Renal cortex interstitium (tissue), 11 donors: ENCODE data around the gene STK24. TPM values are rescaled to one million over a fixed set of nuclear protein-coding genes. Genes with fewer than 3 reads are reported as not detected.

ENCODE experiments used
- DNase-seq, 11 donors: peaks; one replicate each; pipeline ENCODE4 v3.0.0-alpha.2; 2013; ENCODE audit warnings: low read depth in 9 of 11, low spot score in 4 of 11; ENCODE audit errors: extremely low read depth in 1 of 11
- polyA plus RNA-seq, 3 donors: library from polyadenylated mRNA; unstranded; fragments of 120-200 nt; gene quantifications; one replicate each; pipeline ENCODE4 v1.2.1, GENCODE V29; 2013; ENCODE audit not compliant: insufficient read length in 3 of 3

STK24 gene
- polyA plus RNA-seq, 3 donors, result 116 to 126 (median 117) TPM

- no peak for DNase-seq
Measured at GRCh38 chr13:98522371-98522770, 54.5 kb downstream of the STK24 start.

- DNase-seq, result no peak
Measured at GRCh38 chr13:98521461-98522247, 55.3 kb downstream of the STK24 start.

- DNase-seq, result no peak
Measured at GRCh38 chr13:98520674-98521449, 56.0 kb downstream of the STK24 start.

- DNase-seq, result no peak
Measured at GRCh38 chr13:98519976-98520375, 56.9 kb downstream of the STK24 start.

- no peak for DNase-seq
Measured at GRCh38 chr13:98517576-98518310, 59.2 kb downstream of the STK24 start.

GRCh38 chr13:98515818-98516465 lies 61.0 kb downstream of the STK24 start:
- no peak for DNase-seq

GRCh38 chr13:98514288-98514687 lies 62.6 kb downstream of the STK24 start:
- DNase-seq, result no peak

GRCh38 chr13:98513837-98514236 lies 63.1 kb downstream of the STK24 start:
- no peak for DNase-seq

- DNase-seq, result no peak
Measured at GRCh38 chr13:98512774-98513665, 63.9 kb downstream of the STK24 start.

- no peak for DNase-seq
Measured at GRCh38 chr13:98511435-98511834, 65.5 kb downstream of the STK24 start.

- DNase-seq, result no peak
Measured at GRCh38 chr13:98510156-98510509, 66.8 kb downstream of the STK24 start.

GRCh38 chr13:98509271-98510155 lies 67.4 kb downstream of the STK24 start:
- no peak for DNase-seq

GRCh38 chr13:98508685-98509084 lies 68.2 kb downstream of the STK24 start:
- DNase-seq, result no peak

GRCh38 chr13:98508280-98508679 lies 68.6 kb downstream of the STK24 start:
- DNase-seq, result no peak

GRCh38 chr13:98507282-98507797 lies 69.6 kb downstream of the STK24 start:
- DNase-seq, result peak in 3 of 11 donors; percentile 51 to 64 (median 52)

GRCh38 chr13:98506728-98507230 lies 70.1 kb downstream of the STK24 start:
- no peak for DNase-seq

- DNase-seq, result no peak
Measured at GRCh38 chr13:98506322-98506721, 70.6 kb downstream of the STK24 start.
